WTC11 (cell line): ENCODE data around the gene CSTPP1. TPM values are rescaled to one million over a fixed set of nuclear protein-coding genes. Genes with fewer than 3 reads are reported as not detected.

ENCODE experiments used
- ATAC-seq: fragments of 200-7000 bp; cut with Tn5 transposase; 2 replicates; pipeline ENCODE4 v1.10.0; 2021; ENCODE audit warnings: mild to moderate bottlenecking, moderate library complexity
- CTCF ChIA-PET: fragments of 300-600 bp; sonication (Branson Sonifier 250); formaldehyde crosslinking; loops from one replicate; lab custom pipeline; 2021; ENCODE audit warnings: antibody characterized with exemption; lab: Charles Lee
- POLR2A ChIA-PET: fragments of 350-600 bp; sonication (Branson Sonifier 250); formaldehyde crosslinking; loops from one replicate; lab custom pipeline; 2021; ENCODE audit warnings: antibody characterized with exemption; lab: Charles Lee
- DNase-seq: peaks from one replicate; pipeline ENCODE4 v3.0.0; 2021; ENCODE audit warnings: low spot score
- H3K27ac Mint-ChIP-seq: 2 replicates; pipeline ENCODE4 v1.8.0; 2021; ENCODE audit warnings: mixed read lengths
- H3K27me3 Mint-ChIP-seq: 2 replicates; pipeline ENCODE4 v1.8.0; 2021; ENCODE audit warnings: low read depth, mild to moderate bottlenecking, moderate library complexity, mixed read lengths
- H3K36me3 Mint-ChIP-seq: 2 replicates; pipeline ENCODE4 v1.8.0; 2021; ENCODE audit warnings: mixed read lengths
- H3K4me1 Mint-ChIP-seq: 2 replicates; pipeline ENCODE4 v1.8.0; 2022; ENCODE audit warnings: mixed read lengths
- H3K4me3 Mint-ChIP-seq: 2 replicates; pipeline ENCODE4 v1.8.0; 2021; ENCODE audit warnings: mild to moderate bottlenecking, moderate library complexity, mixed read lengths
- H3K9me3 Mint-ChIP-seq: 2 replicates; pipeline ENCODE4 v1.8.0; 2021; ENCODE audit warnings: mixed read lengths
- E2F4 ChIP-seq: sonication (generic); formaldehyde crosslinking; IDR thresholded peaks from 2 replicates; pipeline ENCODE4 v1.8.1; 2022; ENCODE audit warnings: low read depth, mild to moderate bottlenecking, moderate library complexity, missing genetic modification reagents, borderline replicate concordance
- ELF4 ChIP-seq: sonication (generic); formaldehyde crosslinking; IDR thresholded peaks from 2 replicates; pipeline ENCODE4 v1.8.1; 2022; ENCODE audit warnings: low read depth, mild to moderate bottlenecking, moderate library complexity, missing genetic modification reagents
- EMX1 ChIP-seq: fragments of 250-450 bp; sonication (Bioruptor Pico); IDR thresholded peaks from 2 replicates; pipeline ENCODE4 v1.8.0; 2021; ENCODE audit warnings: mild to moderate bottlenecking
- GABPB1 ChIP-seq: sonication (generic); formaldehyde crosslinking; IDR thresholded peaks from 2 replicates; pipeline ENCODE4 v1.8.1; 2023; ENCODE audit warnings: mild to moderate bottlenecking, missing genetic modification reagents
- HMGA2 ChIP-seq: fragments of 250-450 bp; sonication (Bioruptor Pico); IDR thresholded peaks from 2 replicates; pipeline ENCODE4 v1.4.0; 2021; ENCODE audit warnings: mild to moderate bottlenecking, moderate library complexity
- JAZF1 ChIP-seq: fragments of 250-450 bp; sonication (Bioruptor Pico); IDR thresholded peaks from 2 replicates; pipeline ENCODE4 v1.9.0; 2021; ENCODE audit warnings: moderate library complexity, mild to moderate bottlenecking, inconsistent platforms
- NFYB ChIP-seq: sonication (generic); formaldehyde crosslinking; conservative IDR thresholded peaks from 2 replicates; pipeline ENCODE4 v1.8.0; 2022; ENCODE audit warnings: low read depth, missing genetic modification reagents
- NR1H2 ChIP-seq: sonication (generic); formaldehyde crosslinking; IDR thresholded peaks from 2 replicates; pipeline ENCODE4 v1.9.0; 2021; ENCODE audit warnings: mild to moderate bottlenecking, moderate library complexity, missing genetic modification reagents
- TEAD4 ChIP-seq: sonication (generic); formaldehyde crosslinking; IDR thresholded peaks from 2 replicates; pipeline ENCODE4 v1.8.0; 2022; ENCODE audit warnings: mild to moderate bottlenecking, missing genetic modification reagents
- ZBTB21 ChIP-seq: sonication (generic); formaldehyde crosslinking; IDR thresholded peaks from 2 replicates; pipeline ENCODE4 v1.8.1; 2023; ENCODE audit warnings: mild to moderate bottlenecking, missing genetic modification reagents, borderline replicate concordance
- total RNA-seq: library from RNA; stranded (reverse); gene quantifications from 3 replicates; pipeline ENCODE4 v1.2.3, GENCODE V29; 2021
- TF ChIP-seq, protein P1 (sequence below): fragments of 250-450 bp; sonication (Bioruptor Pico); IDR thresholded peaks from 2 replicates; pipeline ENCODE4 v1.9.0; 2021; ENCODE audit warnings: mild to moderate bottlenecking, borderline replicate concordance
- TF ChIP-seq, protein P2 (sequence below): sonication (generic); formaldehyde crosslinking; IDR thresholded peaks from 2 replicates; pipeline ENCODE4 v1.8.0; 2023; ENCODE audit warnings: mild to moderate bottlenecking, missing genetic modification reagents
- TF ChIP-seq, protein P3 (sequence below): fragments of 250-450 bp; sonication (Bioruptor Pico); IDR thresholded peaks from 2 replicates; pipeline ENCODE4 v1.9.0; 2021; ENCODE audit warnings: mild to moderate bottlenecking
- TF ChIP-seq, protein P4 (sequence below): sonication (generic); formaldehyde crosslinking; IDR thresholded peaks from 2 replicates; pipeline ENCODE4 v1.8.0; 2022; ENCODE audit warnings: mild to moderate bottlenecking, missing genetic modification reagents
- TF ChIP-seq, protein P5 (sequence below): fragments of 200-600 bp; IDR thresholded peaks from 2 replicates; pipeline ENCODE4 v1.8.0; 2022; ENCODE audit warnings: antibody characterized with exemption

Gene CSTPP1
- total RNA-seq, 1 experiment from 2014 or later, result 23.6 TPM

DNA sequence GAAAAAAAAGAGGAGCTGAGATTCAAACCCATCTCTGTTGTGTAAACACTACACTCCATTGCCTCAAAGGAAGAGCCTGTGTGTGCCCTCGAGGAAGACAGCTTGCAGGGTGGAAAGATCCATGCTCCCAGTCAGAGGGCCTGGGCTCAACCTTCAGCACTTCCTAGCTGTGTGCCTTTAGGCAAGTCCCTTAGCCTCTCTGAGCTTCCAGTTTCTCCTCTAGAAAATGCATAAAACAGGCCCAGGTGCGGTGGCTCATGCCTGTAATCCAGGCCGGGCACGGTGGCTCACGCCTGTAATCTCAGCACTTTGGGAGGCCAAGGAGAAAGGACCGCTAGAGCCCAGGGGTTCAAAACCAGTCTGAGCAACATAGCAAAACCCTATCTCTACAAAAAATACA, 244.7 kb downstream of the CSTPP1 start:
- Mint-ChIP-seq H3K9me3 (no peaks in the 10 kb centered on the region), H3K27ac (no peak overlapping the region)
- POLR2A ChIA-PET, result interaction anchor here (2.6 kb wide), 1 partner anchor 34 kb away, joined by 8 read pairs; the partner anchor contains the start of gene DDB2

More for the DNA sequence above, 244.7 kb downstream of the CSTPP1 start:
- Mint-ChIP-seq H3K27me3 (no peaks in the 10 kb centered on the region), H3K4me1 (peaks cover 17% of the 10 kb centered on the region), H3K4me3 (no peak overlapping the region), H3K36me3 (peaks cover 8% of the 10 kb centered on the region; the same call in 1 of the 2 replicates)
- DNase-seq, result no peak
- CTCF ChIA-PET, result interaction anchor here (1.0 to 2.1 kb wide), 2 partner anchors 53 to 78 kb away, joined by 3 to 7 read pairs; no protein-coding TSS in a partner anchor
- TF ChIP-seq, protein P1, sequence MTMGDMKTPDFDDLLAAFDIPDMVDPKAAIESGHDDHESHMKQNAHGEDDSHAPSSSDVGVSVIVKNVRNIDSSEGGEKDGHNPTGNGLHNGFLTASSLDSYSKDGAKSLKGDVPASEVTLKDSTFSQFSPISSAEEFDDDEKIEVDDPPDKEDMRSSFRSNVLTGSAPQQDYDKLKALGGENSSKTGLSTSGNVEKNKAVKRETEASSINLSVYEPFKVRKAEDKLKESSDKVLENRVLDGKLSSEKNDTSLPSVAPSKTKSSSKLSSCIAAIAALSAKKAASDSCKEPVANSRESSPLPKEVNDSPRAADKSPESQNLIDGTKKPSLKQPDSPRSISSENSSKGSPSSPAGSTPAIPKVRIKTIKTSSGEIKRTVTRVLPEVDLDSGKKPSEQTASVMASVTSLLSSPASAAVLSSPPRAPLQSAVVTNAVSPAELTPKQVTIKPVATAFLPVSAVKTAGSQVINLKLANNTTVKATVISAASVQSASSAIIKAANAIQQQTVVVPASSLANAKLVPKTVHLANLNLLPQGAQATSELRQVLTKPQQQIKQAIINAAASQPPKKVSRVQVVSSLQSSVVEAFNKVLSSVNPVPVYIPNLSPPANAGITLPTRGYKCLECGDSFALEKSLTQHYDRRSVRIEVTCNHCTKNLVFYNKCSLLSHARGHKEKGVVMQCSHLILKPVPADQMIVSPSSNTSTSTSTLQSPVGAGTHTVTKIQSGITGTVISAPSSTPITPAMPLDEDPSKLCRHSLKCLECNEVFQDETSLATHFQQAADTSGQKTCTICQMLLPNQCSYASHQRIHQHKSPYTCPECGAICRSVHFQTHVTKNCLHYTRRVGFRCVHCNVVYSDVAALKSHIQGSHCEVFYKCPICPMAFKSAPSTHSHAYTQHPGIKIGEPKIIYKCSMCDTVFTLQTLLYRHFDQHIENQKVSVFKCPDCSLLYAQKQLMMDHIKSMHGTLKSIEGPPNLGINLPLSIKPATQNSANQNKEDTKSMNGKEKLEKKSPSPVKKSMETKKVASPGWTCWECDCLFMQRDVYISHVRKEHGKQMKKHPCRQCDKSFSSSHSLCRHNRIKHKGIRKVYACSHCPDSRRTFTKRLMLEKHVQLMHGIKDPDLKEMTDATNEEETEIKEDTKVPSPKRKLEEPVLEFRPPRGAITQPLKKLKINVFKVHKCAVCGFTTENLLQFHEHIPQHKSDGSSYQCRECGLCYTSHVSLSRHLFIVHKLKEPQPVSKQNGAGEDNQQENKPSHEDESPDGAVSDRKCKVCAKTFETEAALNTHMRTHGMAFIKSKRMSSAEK (CRISPR knock-in tag), result no peak
- TF ChIP-seq, protein P2, sequence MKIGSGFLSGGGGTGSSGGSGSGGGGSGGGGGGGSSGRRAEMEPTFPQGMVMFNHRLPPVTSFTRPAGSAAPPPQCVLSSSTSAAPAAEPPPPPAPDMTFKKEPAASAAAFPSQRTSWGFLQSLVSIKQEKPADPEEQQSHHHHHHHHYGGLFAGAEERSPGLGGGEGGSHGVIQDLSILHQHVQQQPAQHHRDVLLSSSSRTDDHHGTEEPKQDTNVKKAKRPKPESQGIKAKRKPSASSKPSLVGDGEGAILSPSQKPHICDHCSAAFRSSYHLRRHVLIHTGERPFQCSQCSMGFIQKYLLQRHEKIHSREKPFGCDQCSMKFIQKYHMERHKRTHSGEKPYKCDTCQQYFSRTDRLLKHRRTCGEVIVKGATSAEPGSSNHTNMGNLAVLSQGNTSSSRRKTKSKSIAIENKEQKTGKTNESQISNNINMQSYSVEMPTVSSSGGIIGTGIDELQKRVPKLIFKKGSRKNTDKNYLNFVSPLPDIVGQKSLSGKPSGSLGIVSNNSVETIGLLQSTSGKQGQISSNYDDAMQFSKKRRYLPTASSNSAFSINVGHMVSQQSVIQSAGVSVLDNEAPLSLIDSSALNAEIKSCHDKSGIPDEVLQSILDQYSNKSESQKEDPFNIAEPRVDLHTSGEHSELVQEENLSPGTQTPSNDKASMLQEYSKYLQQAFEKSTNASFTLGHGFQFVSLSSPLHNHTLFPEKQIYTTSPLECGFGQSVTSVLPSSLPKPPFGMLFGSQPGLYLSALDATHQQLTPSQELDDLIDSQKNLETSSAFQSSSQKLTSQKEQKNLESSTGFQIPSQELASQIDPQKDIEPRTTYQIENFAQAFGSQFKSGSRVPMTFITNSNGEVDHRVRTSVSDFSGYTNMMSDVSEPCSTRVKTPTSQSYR (CRISPR knock-in tag), result no peak
- no peak for TF ChIP-seq TEAD4 (CRISPR knock-in tag)
- TF ChIP-seq, protein P3, sequence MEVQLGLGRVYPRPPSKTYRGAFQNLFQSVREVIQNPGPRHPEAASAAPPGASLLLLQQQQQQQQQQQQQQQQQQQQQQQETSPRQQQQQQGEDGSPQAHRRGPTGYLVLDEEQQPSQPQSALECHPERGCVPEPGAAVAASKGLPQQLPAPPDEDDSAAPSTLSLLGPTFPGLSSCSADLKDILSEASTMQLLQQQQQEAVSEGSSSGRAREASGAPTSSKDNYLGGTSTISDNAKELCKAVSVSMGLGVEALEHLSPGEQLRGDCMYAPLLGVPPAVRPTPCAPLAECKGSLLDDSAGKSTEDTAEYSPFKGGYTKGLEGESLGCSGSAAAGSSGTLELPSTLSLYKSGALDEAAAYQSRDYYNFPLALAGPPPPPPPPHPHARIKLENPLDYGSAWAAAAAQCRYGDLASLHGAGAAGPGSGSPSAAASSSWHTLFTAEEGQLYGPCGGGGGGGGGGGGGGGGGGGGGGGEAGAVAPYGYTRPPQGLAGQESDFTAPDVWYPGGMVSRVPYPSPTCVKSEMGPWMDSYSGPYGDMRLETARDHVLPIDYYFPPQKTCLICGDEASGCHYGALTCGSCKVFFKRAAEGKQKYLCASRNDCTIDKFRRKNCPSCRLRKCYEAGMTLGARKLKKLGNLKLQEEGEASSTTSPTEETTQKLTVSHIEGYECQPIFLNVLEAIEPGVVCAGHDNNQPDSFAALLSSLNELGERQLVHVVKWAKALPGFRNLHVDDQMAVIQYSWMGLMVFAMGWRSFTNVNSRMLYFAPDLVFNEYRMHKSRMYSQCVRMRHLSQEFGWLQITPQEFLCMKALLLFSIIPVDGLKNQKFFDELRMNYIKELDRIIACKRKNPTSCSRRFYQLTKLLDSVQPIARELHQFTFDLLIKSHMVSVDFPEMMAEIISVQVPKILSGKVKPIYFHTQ (CRISPR knock-in tag), result no peak
- TF ChIP-seq GABPB1 (CRISPR knock-in tag), result no peak
- no peak for TF ChIP-seq NR1H2 (CRISPR knock-in tag)
- TF ChIP-seq, protein P4, sequence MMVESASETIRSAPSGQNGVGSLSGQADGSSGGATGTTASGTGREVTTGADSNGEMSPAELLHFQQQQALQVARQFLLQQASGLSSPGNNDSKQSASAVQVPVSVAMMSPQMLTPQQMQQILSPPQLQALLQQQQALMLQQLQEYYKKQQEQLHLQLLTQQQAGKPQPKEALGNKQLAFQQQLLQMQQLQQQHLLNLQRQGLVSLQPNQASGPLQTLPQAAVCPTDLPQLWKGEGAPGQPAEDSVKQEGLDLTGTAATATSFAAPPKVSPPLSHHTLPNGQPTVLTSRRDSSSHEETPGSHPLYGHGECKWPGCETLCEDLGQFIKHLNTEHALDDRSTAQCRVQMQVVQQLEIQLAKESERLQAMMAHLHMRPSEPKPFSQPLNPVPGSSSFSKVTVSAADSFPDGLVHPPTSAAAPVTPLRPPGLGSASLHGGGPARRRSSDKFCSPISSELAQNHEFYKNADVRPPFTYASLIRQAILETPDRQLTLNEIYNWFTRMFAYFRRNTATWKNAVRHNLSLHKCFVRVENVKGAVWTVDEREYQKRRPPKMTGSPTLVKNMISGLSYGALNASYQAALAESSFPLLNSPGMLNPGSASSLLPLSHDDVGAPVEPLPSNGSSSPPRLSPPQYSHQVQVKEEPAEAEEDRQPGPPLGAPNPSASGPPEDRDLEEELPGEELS (CRISPR knock-in tag), result no peak
- no peak for TF ChIP-seq E2F4
- no peak for TF ChIP-seq ZBTB21
- no peak for TF ChIP-seq HMGA2
- TF ChIP-seq, protein P5, sequence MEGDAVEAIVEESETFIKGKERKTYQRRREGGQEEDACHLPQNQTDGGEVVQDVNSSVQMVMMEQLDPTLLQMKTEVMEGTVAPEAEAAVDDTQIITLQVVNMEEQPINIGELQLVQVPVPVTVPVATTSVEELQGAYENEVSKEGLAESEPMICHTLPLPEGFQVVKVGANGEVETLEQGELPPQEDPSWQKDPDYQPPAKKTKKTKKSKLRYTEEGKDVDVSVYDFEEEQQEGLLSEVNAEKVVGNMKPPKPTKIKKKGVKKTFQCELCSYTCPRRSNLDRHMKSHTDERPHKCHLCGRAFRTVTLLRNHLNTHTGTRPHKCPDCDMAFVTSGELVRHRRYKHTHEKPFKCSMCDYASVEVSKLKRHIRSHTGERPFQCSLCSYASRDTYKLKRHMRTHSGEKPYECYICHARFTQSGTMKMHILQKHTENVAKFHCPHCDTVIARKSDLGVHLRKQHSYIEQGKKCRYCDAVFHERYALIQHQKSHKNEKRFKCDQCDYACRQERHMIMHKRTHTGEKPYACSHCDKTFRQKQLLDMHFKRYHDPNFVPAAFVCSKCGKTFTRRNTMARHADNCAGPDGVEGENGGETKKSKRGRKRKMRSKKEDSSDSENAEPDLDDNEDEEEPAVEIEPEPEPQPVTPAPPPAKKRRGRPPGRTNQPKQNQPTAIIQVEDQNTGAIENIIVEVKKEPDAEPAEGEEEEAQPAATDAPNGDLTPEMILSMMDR, result no peak
- TF ChIP-seq NFYB, result no peak
- TF ChIP-seq ELF4 (CRISPR knock-in tag), result no peak
- no peak for TF ChIP-seq JAZF1
- TF ChIP-seq EMX1 (CRISPR knock-in tag), result no peak
- ATAC-seq, result no peak
